ENCODE data around the gene PWWP2B.

Gene PWWP2B

GRCh38 chr10:132406181-132406580 is 9.2 kb downstream of the PWWP2B start:
- Histone ChIP-seq H3K27ac (ENCODE audit: insufficient read depth, low read depth, low read length, poor library complexity, severe bottlenecking) (no peak overlapping the region), H3K36me3 (ENCODE audit: control insufficient read depth, insufficient read depth, low read length) (no peaks in the 10 kb centered on the region), H3K4me1 (ENCODE audit: control insufficient read depth, insufficient read depth, low read length) (peaks cover 9% of the 10 kb centered on the region), H3K9me3 (ENCODE audit: control insufficient read depth, low read length) (no peaks in the 10 kb centered on the region), H3K4me3 (ENCODE audit: insufficient read depth, low read depth, low read length) (no peak overlapping the region), H3K27me3 (ENCODE audit: control insufficient read depth, insufficient read depth, low read length, poor library complexity, severe bottlenecking) (no peaks in the 10 kb centered on the region)
- WGBS, 2 experiments = 93 to 95% methylated on average over 17 of the region's 17 CpGs

DNA sequence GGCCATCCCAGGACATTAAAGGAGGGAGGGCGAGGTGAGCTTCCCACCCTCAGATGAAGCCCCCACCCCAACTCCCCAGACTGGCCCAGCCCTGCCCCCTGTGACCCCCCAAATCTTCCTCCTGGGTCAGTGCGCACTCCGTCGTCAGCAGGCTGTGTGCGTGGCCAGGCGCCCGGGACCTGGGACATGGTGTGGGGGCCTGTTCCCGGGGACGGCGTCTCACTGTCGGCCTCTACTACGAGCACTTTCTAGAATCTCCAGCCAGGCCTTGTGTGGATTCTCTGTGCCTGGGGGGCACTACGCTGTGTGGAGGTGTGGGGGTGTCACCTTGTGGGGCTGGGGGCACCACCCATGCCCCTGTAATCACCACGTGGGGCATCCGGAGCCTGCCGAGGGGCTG is 9.8 kb downstream of the PWWP2B start:
- H3K27ac ChIP-seq (ENCODE audit: insufficient read depth, low read depth, low read length, poor library complexity, severe bottlenecking) = no peak overlapping the region
- H3K36me3 ChIP-seq (ENCODE audit: control insufficient read depth, insufficient read depth, low read length) = no peaks in the 10 kb centered on the region
- WGBS, 2 experiments = 94% methylated on average over 16 of the region's 16 CpGs

GRCh38 chr10:132407243-132407746 is 10.3 kb downstream of the PWWP2B start:
- 92 to 94% methylated on average over 12 of the region's 12 CpGs for WGBS, 2 experiments
- H3K36me3 ChIP-seq (ENCODE audit: control insufficient read depth, insufficient read depth, low read length) = no peaks in the 10 kb centered on the region
- H3K4me3 ChIP-seq (ENCODE audit: insufficient read depth, low read depth, low read length) = no peak overlapping the region
- no peak overlapping the region for H3K27ac ChIP-seq (ENCODE audit: insufficient read depth, low read depth, low read length, poor library complexity, severe bottlenecking)
- no peaks in the 10 kb centered on the region for H3K27me3 ChIP-seq (ENCODE audit: control insufficient read depth, insufficient read depth, low read length, poor library complexity, severe bottlenecking)
- H3K4me1 ChIP-seq (ENCODE audit: control insufficient read depth, insufficient read depth, low read length) = peaks cover 12% of the 10 kb centered on the region
- no peaks in the 10 kb centered on the region for H3K9me3 ChIP-seq (ENCODE audit: control insufficient read depth, low read length)

More for the DNA sequence above, 9.8 kb downstream of the PWWP2B start:
- H3K9me3 ChIP-seq (ENCODE audit: control insufficient read depth, low read length) = no peaks in the 10 kb centered on the region
- H3K4me1 ChIP-seq (ENCODE audit: control insufficient read depth, insufficient read depth, low read length) = peaks cover 10% of the 10 kb centered on the region
- no peaks in the 10 kb centered on the region for H3K27me3 ChIP-seq (ENCODE audit: control insufficient read depth, insufficient read depth, low read length, poor library complexity, severe bottlenecking)
- H3K4me3 ChIP-seq (ENCODE audit: insufficient read depth, low read depth, low read length) = no peak overlapping the region

GRCh38 chr10:132407846-132408278 is 10.9 kb downstream of the PWWP2B start:
- Histone ChIP-seq H3K36me3 (ENCODE audit: control insufficient read depth, insufficient read depth, low read length) (no peaks in the 10 kb centered on the region), H3K9me3 (ENCODE audit: control insufficient read depth, low read length) (no peaks in the 10 kb centered on the region), H3K4me3 (ENCODE audit: insufficient read depth, low read depth, low read length) (no peak overlapping the region), H3K4me1 (ENCODE audit: control insufficient read depth, insufficient read depth, low read length) (peaks cover 12% of the 10 kb centered on the region), H3K27me3 (ENCODE audit: control insufficient read depth, insufficient read depth, low read length, poor library complexity, severe bottlenecking) (no peaks in the 10 kb centered on the region), H3K27ac (ENCODE audit: insufficient read depth, low read depth, low read length, poor library complexity, severe bottlenecking) (no peak overlapping the region)
- 62 to 69% methylated on average over 17 of the region's 17 CpGs for WGBS, 2 experiments

DNA sequence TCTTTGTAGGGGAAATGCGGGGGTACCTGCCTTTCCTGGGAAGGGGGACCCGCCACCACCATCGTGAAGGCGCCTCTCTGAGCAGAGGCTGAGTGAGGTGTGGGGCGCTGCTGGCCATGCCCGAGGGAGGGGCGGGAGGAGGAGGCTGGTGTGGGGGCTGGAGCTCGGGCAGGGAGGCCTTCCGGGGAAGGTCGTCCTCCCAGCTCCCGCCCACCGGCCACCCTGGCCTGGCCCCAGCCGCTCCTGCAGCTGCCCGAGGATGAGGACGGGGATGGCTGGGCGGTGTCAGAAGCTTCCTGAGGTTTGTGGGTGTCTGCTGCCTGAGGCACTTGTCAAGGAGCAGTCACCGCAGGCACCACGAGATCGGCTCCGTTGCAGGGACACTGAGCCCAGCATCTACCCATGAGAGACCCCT is 11.4 kb downstream of the PWWP2B start:
- Histone ChIP-seq H3K27me3 (ENCODE audit: control insufficient read depth, insufficient read depth, low read length, poor library complexity, severe bottlenecking) (no peaks in the 10 kb centered on the region), H3K4me1 (ENCODE audit: control insufficient read depth, insufficient read depth, low read length) (peaks cover 12% of the 10 kb centered on the region), H3K9me3 (ENCODE audit: control insufficient read depth, low read length) (no peaks in the 10 kb centered on the region), H3K4me3 (ENCODE audit: insufficient read depth, low read depth, low read length) (no peak overlapping the region), H3K27ac (ENCODE audit: insufficient read depth, low read depth, low read length, poor library complexity, severe bottlenecking) (no peak overlapping the region), H3K36me3 (ENCODE audit: control insufficient read depth, insufficient read depth, low read length) (no peaks in the 10 kb centered on the region)
- 65 to 69% methylated on average over 20 of the region's 20 CpGs for whole genome bisulfite sequencing, 2 experiments

- H3K4me1 ChIP-seq (ENCODE audit: control insufficient read depth, insufficient read depth, low read length) = peaks cover 19% of the 10 kb centered on the region
- no peaks in the 10 kb centered on the region for H3K27me3 ChIP-seq (ENCODE audit: control insufficient read depth, insufficient read depth, low read length, poor library complexity, severe bottlenecking)
- H3K36me3 ChIP-seq (ENCODE audit: control insufficient read depth, insufficient read depth, low read length) = no peaks in the 10 kb centered on the region
- H3K27ac ChIP-seq (ENCODE audit: insufficient read depth, low read depth, low read length, poor library complexity, severe bottlenecking) = no peak overlapping the region
- WGBS, 2 experiments = 87 to 88% methylated on average over 26 to 27 of the region's 27 CpGs
- no peak overlapping the region for H3K4me3 ChIP-seq (ENCODE audit: insufficient read depth, low read depth, low read length)
- H3K9me3 ChIP-seq (ENCODE audit: control insufficient read depth, low read length) = no peaks in the 10 kb centered on the region
Observed at GRCh38 chr10:132408823-132409666, 12.0 kb downstream of the PWWP2B start.

GRCh38 chr10:132409667-132410028 is 12.6 kb downstream of the PWWP2B start:
- no peaks in the 10 kb centered on the region for H3K9me3 ChIP-seq (ENCODE audit: control insufficient read depth, low read length)
- H3K27me3 ChIP-seq (ENCODE audit: control insufficient read depth, insufficient read depth, low read length, poor library complexity, severe bottlenecking) = no peaks in the 10 kb centered on the region
- H3K36me3 ChIP-seq (ENCODE audit: control insufficient read depth, insufficient read depth, low read length) = no peaks in the 10 kb centered on the region
- peaks cover 25% of the 10 kb centered on the region for H3K4me1 ChIP-seq (ENCODE audit: control insufficient read depth, insufficient read depth, low read length)
- 89% methylated on average over 4 of the region's 4 CpGs for WGBS, 2 experiments
- H3K4me3 ChIP-seq (ENCODE audit: insufficient read depth, low read depth, low read length) = no peak overlapping the region
- no peak overlapping the region for H3K27ac ChIP-seq (ENCODE audit: insufficient read depth, low read depth, low read length, poor library complexity, severe bottlenecking)

GRCh38 chr10:132410056-132410778 is 13.2 kb downstream of the PWWP2B start:
- H3K36me3 ChIP-seq (ENCODE audit: control insufficient read depth, insufficient read depth, low read length) = no peaks in the 10 kb centered on the region
- no peaks in the 10 kb centered on the region for H3K9me3 ChIP-seq (ENCODE audit: control insufficient read depth, low read length)
- H3K27me3 ChIP-seq (ENCODE audit: control insufficient read depth, insufficient read depth, low read length, poor library complexity, severe bottlenecking) = no peaks in the 10 kb centered on the region
- peaks cover 30% of the 10 kb centered on the region for H3K4me1 ChIP-seq (ENCODE audit: control insufficient read depth, insufficient read depth, low read length)
- 90% methylated on average over 28 of the region's 28 CpGs for WGBS, 2 experiments
- no peak overlapping the region for H3K4me3 ChIP-seq (ENCODE audit: insufficient read depth, low read depth, low read length)
- no peak overlapping the region for H3K27ac ChIP-seq (ENCODE audit: insufficient read depth, low read depth, low read length, poor library complexity, severe bottlenecking)

GRCh38 chr10:132410779-132411532 is 14.0 kb downstream of the PWWP2B start:
- Histone ChIP-seq H3K4me3 (ENCODE audit: insufficient read depth, low read depth, low read length) (no peak overlapping the region), H3K36me3 (ENCODE audit: control insufficient read depth, insufficient read depth, low read length) (no peaks in the 10 kb centered on the region), H3K9me3 (ENCODE audit: control insufficient read depth, low read length) (no peaks in the 10 kb centered on the region), H3K4me1 (ENCODE audit: control insufficient read depth, insufficient read depth, low read length) (peaks cover 33% of the 10 kb centered on the region), H3K27me3 (ENCODE audit: control insufficient read depth, insufficient read depth, low read length, poor library complexity, severe bottlenecking) (no peaks in the 10 kb centered on the region), H3K27ac (ENCODE audit: insufficient read depth, low read depth, low read length, poor library complexity, severe bottlenecking) (no peak overlapping the region)
- 93 to 94% methylated on average over 28 of the region's 28 CpGs for WGBS, 2 experiments

All from ectodermal cell (in vitro differentiated cells).